Activated naive CD4-positive, alpha-beta T cell treated with anti-CD3 and anti-CD28 coated beads, Interleukin-2, amount 10 ng/mL, durations not matched to agents 7 days and 5 days (primary cell): ENCODE measurements around the gene MRPL52.
A peak's percentile ranks its signal among the peaks of the same experiment; 100 is the strongest.
"Not testable (repeated sequence)": the region's sequence is repeated elsewhere in the genome, so short reads cannot be mapped to it uniquely, and the experiment has no call there.

Experiments
- CTCF ChIA-PET: fragments of 350-600 bp; sonication (Branson Sonifier 250); formaldehyde crosslinking; loops from one replicate; lab custom pipeline; 2021; ENCODE audit warnings: antibody characterized with exemption; lab: Charles Lee
- DNase-seq: peaks from one replicate; pipeline ENCODE4 v3.0.0-alpha.2; 2020
- H3K27ac Mint-ChIP-seq: one replicate; pipeline ENCODE4 v1.8.0; 2021; ENCODE audit warnings: mild to moderate bottlenecking, moderate library complexity, mixed read lengths
- H3K27me3 Mint-ChIP-seq: one replicate; pipeline ENCODE4 v1.8.0; 2021; ENCODE audit warnings: mild to moderate bottlenecking, mixed read lengths
- H3K36me3 Mint-ChIP-seq: one replicate; pipeline ENCODE4 v1.8.0; 2021; ENCODE audit warnings: mixed read lengths
- H3K4me1 Mint-ChIP-seq: one replicate; pipeline ENCODE4 v1.8.0; 2021; ENCODE audit warnings: mixed read lengths
- H3K4me3 Mint-ChIP-seq: one replicate; pipeline ENCODE4 v1.8.0; 2021; ENCODE audit warnings: mild to moderate bottlenecking, moderate library complexity, mixed read lengths
- H3K9me3 Mint-ChIP-seq: one replicate; pipeline ENCODE4 v1.8.0; 2021; ENCODE audit warnings: mixed read lengths

The MRPL52 gene

GRCh38 chr14:22819151-22819988 is 10.3 kb upstream of the MRPL52 start:
- Mint-ChIP-seq H3K9me3 (no peaks in the 10 kb centered on the region), H3K27ac (no peak overlapping the region), H3K4me3 (no peak overlapping the region), H3K4me1 (peaks cover 39% of the 10 kb centered on the region), H3K36me3 (no peaks in the 10 kb centered on the region), H3K27me3 (peaks cover 55% of the 10 kb centered on the region)
- CTCF ChIA-PET: interaction anchor here (0.6 to 10.2 kb wide), 11 partner anchors 12 to 263 kb away, joined by 3 to 224 read pairs (median 3); partner anchors contain the start of gene DAD1
- no peak for DNase-seq

GRCh38 chr14:22820731-22821130 is 9.0 kb upstream of the MRPL52 start:
- H3K4me1 Mint-ChIP-seq: peaks cover 39% of the 10 kb centered on the region
- no peaks in the 10 kb centered on the region for H3K9me3 Mint-ChIP-seq
- no peak overlapping the region for H3K27ac Mint-ChIP-seq
- no peak for DNase-seq
- CTCF ChIA-PET: interaction anchor here (0.5 to 10.2 kb wide), 8 partner anchors 13 to 251 kb away, joined by 3 to 224 read pairs (median 10); partner anchors contain the start of genes AJUBA and REM2
- no peak overlapping the region for H3K4me3 Mint-ChIP-seq
- H3K36me3 Mint-ChIP-seq: no peaks in the 10 kb centered on the region
- peaks cover 58% of the 10 kb centered on the region for H3K27me3 Mint-ChIP-seq

GRCh38 chr14:22821193-22822015 is 8.3 kb upstream of the MRPL52 start:
- peaks cover 58% of the 10 kb centered on the region for H3K27me3 Mint-ChIP-seq
- no peaks in the 10 kb centered on the region for H3K9me3 Mint-ChIP-seq
- CTCF ChIA-PET: interaction anchor here (0.5 to 10.2 kb wide), 11 partner anchors 12 to 250 kb away, joined by 3 to 224 read pairs (median 7); partner anchors contain the start of genes AJUBA and REM2
- peaks cover 37% of the 10 kb centered on the region for H3K4me1 Mint-ChIP-seq
- H3K27ac Mint-ChIP-seq: no peak overlapping the region
- H3K4me3 Mint-ChIP-seq: peak overlapping the region; percentile 26
- no peak for DNase-seq
- no peaks in the 10 kb centered on the region for H3K36me3 Mint-ChIP-seq

GRCh38 chr14:22822016-22822570 is 7.6 kb upstream of the MRPL52 start:
- H3K27me3 Mint-ChIP-seq: peaks cover 58% of the 10 kb centered on the region

GRCh38 chr14:22822571-22823098 is 7.1 kb upstream of the MRPL52 start:
- Mint-ChIP-seq H3K27ac (no peak overlapping the region), H3K36me3 (no peaks in the 10 kb centered on the region), H3K4me3 (peak overlapping the region; percentile 46), H3K9me3 (no peaks in the 10 kb centered on the region), H3K4me1 (peaks cover 37% of the 10 kb centered on the region), H3K27me3 (peaks cover 58% of the 10 kb centered on the region)
- peak; percentile 77 for DNase-seq
- CTCF ChIA-PET: interaction anchor here (0.6 to 10.2 kb wide), 30 partner anchors 8 to 262 kb away, joined by 3 to 224 read pairs (median 4); no protein-coding TSS in a partner anchor

More at GRCh38 chr14:22822016-22822570, 7.6 kb upstream of the MRPL52 start:
- peaks cover 37% of the 10 kb centered on the region for H3K4me1 Mint-ChIP-seq
- H3K9me3 Mint-ChIP-seq: no peaks in the 10 kb centered on the region
- no peak for DNase-seq
- H3K4me3 Mint-ChIP-seq: peak overlapping the region; percentile 38
- CTCF ChIA-PET: interaction anchor here (0.6 to 10.2 kb wide), 24 partner anchors 8 to 261 kb away, joined by 3 to 224 read pairs (median 4); no protein-coding TSS in a partner anchor
- no peak overlapping the region for H3K27ac Mint-ChIP-seq
- H3K36me3 Mint-ChIP-seq: no peaks in the 10 kb centered on the region

- peaks cover 3% of the 10 kb centered on the region for H3K36me3 Mint-ChIP-seq
- H3K4me1 Mint-ChIP-seq: peaks cover 40% of the 10 kb centered on the region
- H3K27ac Mint-ChIP-seq: peak overlapping the region; percentile 16
- peak; percentile 38 for DNase-seq
- H3K27me3 Mint-ChIP-seq: peaks cover 44% of the 10 kb centered on the region
- CTCF ChIA-PET: interaction anchor here (0.7 to 10.2 kb wide), 9 partner anchors 13 to 254 kb away, joined by 3 to 224 read pairs (median 4); no protein-coding TSS in a partner anchor
- H3K9me3 Mint-ChIP-seq: no peaks in the 10 kb centered on the region
- H3K4me3 Mint-ChIP-seq: no peak overlapping the region
These were observed 4.9 kb upstream of the MRPL52 start for GRCh38 chr14:22824711-22825359.

- not testable (repeated sequence) for H3K9me3 Mint-ChIP-seq, H3K27me3 Mint-ChIP-seq, DNase-seq
- Mint-ChIP-seq H3K27ac (peak overlapping the region; percentile 92), H3K4me3 (peak overlapping the region; percentile 90), H3K4me1 (peaks cover 46% of the 10 kb centered on the region), H3K36me3 (peaks cover 29% of the 10 kb centered on the region)
- CTCF ChIA-PET: interaction anchor here (3.3 kb wide), 1 partner anchor 23 kb away, joined by 29 read pairs; no protein-coding TSS in a partner anchor
These were observed 519 bp upstream of the MRPL52 start for GRCh38 chr14:22829076-22829660.

GRCh38 chr14:22830443-22831010 is 840 bp downstream of the MRPL52 start:
- no peak for DNase-seq
- Mint-ChIP-seq H3K4me1 (peaks cover 36% of the 10 kb centered on the region), H3K9me3 (no peaks in the 10 kb centered on the region), H3K27me3 (no peaks in the 10 kb centered on the region), H3K27ac (peak overlapping the region; percentile 92), H3K36me3 (peaks cover 37% of the 10 kb centered on the region), H3K4me3 (peak overlapping the region; percentile 90)
- CTCF ChIA-PET: interaction anchor here (0.7 to 3.3 kb wide), 5 partner anchors 8 to 260 kb away, joined by 3 to 29 read pairs (median 4); no protein-coding TSS in a partner anchor

GRCh38 chr14:22835505-22835904 is 5.8 kb downstream of the MRPL52 start:
- no peak for DNase-seq
- no peak overlapping the region for H3K4me3 Mint-ChIP-seq
- peaks cover 42% of the 10 kb centered on the region for H3K27me3 Mint-ChIP-seq
- CTCF ChIA-PET: interaction anchor here (0.6 to 3.2 kb wide), 4 partner anchors 13 to 152 kb away, joined by 3 to 9 read pairs (median 6); no protein-coding TSS in a partner anchor
- no peak overlapping the region for H3K27ac Mint-ChIP-seq
- H3K4me1 Mint-ChIP-seq: peaks cover 25% of the 10 kb centered on the region
- peaks cover 39% of the 10 kb centered on the region for H3K36me3 Mint-ChIP-seq
- H3K9me3 Mint-ChIP-seq: no peaks in the 10 kb centered on the region

GRCh38 chr14:22836301-22837113 is 6.8 kb downstream of the MRPL52 start, which contains the start of gene MMP14:
MMP14 (plus strand) TSS chr14:22836585; CDS start chr14:22836818, 233 bp downstream.
- no peak within 1 kb of the TSS for H3K27ac Mint-ChIP-seq
- peaks cover 17% of the 10 kb centered on the region for H3K4me1 Mint-ChIP-seq
- DNase-seq: no peak
- peaks cover 33% of the 10 kb centered on the region for H3K36me3 Mint-ChIP-seq
- peak within 1 kb of the TSS; percentile 56 for H3K4me3 Mint-ChIP-seq
- no peaks in the 10 kb centered on the region for H3K9me3 Mint-ChIP-seq
- peaks cover 49% of the 10 kb centered on the region for H3K27me3 Mint-ChIP-seq
- CTCF ChIA-PET: interaction anchor here (0.6 to 3.2 kb wide), 6 partner anchors 15 to 266 kb away, joined by 3 to 9 read pairs (median 4); no protein-coding TSS in a partner anchor

- CTCF ChIA-PET: interaction anchor here (1.2 to 4.9 kb wide), 5 partner anchors 13 to 267 kb away, joined by 3 to 36 read pairs (median 4); no protein-coding TSS in a partner anchor
- Mint-ChIP-seq H3K36me3 (peaks cover 28% of the 10 kb centered on the region), H3K27ac (no peak overlapping the region), H3K27me3 (peaks cover 56% of the 10 kb centered on the region), H3K4me3 (peak overlapping the region; percentile 56), H3K4me1 (peaks cover 12% of the 10 kb centered on the region), H3K9me3 (no peaks in the 10 kb centered on the region)
- DNase-seq: no peak
These were observed 7.5 kb downstream of the MRPL52 start for GRCh38 chr14:22837114-22837749.
